Stimulated activated naive B cell treated with anti-CD40 and anti-IgM and Interleukin-4, amounts not matched to agents 10 μg/mL and 1 μg/mL and 100 μg/mL, for 72 hours (primary cell): ENCODE measurements around the gene GRIN1.

ENCODE experiments used
- ATAC-seq, 2 donors: fragments of 150-1000 bp; cut with Tn5 transposase; replicated peaks; 2 replicates each; pipeline ENCODE4 v1.10.0; 2021; ENCODE audit warnings: moderate library complexity in 1 of 2
- DNase-seq: peaks from one replicate; pipeline ENCODE4 v3.0.0; 2021
- H3K27ac Mint-ChIP-seq: one replicate; pipeline ENCODE4 v1.8.0; 2022; ENCODE audit warnings: mild to moderate bottlenecking, mixed read lengths
- H3K27me3 Mint-ChIP-seq, 2 donors: one replicate each; pipeline ENCODE4 v1.8.0; 2022; ENCODE audit warnings: mixed read lengths in 2 of 2
- H3K36me3 Mint-ChIP-seq, 2 donors: one replicate each; pipeline ENCODE4 v1.8.0; 2022; ENCODE audit warnings: mixed read lengths in 2 of 2, mild to moderate bottlenecking in 1 of 2
- H3K4me1 Mint-ChIP-seq, 2 donors: one replicate each; pipeline ENCODE4 v1.8.0; 2022; ENCODE audit warnings: mixed read lengths in 2 of 2, mild to moderate bottlenecking in 1 of 2
- H3K4me3 Mint-ChIP-seq, 2 donors: one replicate each; pipeline ENCODE4 v1.8.0; 2022; ENCODE audit warnings: mild to moderate bottlenecking in 2 of 2, mixed read lengths in 2 of 2, moderate library complexity in 1 of 2
- H3K9me3 Mint-ChIP-seq, 2 donors: one replicate each; pipeline ENCODE4 v1.8.0; 2022; ENCODE audit warnings: mixed read lengths in 2 of 2, mild to moderate bottlenecking in 1 of 2

The GRIN1 gene

DNA sequence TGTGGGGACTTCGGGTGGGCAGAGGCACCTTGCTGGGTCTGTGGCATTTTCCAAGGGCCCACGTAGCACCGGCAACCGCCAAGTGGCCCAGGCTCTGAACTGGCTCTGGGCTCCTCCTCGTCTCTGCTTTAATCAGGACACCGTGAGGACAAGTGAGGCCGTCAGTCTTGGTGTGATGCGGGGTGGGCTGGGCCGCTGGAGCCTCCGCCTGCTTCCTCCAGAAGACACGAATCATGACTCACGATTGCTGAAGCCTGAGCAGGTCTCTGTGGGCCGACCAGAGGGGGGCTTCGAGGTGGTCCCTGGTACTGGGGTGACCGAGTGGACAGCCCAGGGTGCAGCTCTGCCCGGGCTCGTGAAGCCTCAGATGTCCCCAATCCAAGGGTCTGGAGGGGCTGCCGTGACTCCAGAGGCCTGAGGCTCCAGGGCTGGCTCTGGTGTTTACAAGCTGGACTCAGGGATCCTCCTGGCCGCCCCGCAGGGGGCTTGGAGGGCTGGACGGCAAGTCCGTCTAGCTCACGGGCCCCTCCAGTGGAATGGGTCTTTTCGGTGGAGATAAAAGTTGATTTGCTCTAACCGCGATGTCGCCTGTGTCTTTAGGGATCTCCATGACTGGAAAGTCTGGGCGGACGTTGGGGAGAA, 30.2 kb upstream of the GRIN1 start:
- Mint-ChIP-seq H3K9me3 (no peaks in the 10 kb centered on the region), H3K27me3 (no peaks in the 10 kb centered on the region), H3K4me3 (no peak overlapping the region), H3K4me1 (peaks cover 3 to 7% of the 10 kb centered on the region in 2 donors), H3K27ac (peak overlapping the region; percentile 31), H3K36me3 (peaks cover 23 to 29% of the 10 kb centered on the region in 2 donors)
- no peak for DNase-seq
- no peak for ATAC-seq

DNA sequence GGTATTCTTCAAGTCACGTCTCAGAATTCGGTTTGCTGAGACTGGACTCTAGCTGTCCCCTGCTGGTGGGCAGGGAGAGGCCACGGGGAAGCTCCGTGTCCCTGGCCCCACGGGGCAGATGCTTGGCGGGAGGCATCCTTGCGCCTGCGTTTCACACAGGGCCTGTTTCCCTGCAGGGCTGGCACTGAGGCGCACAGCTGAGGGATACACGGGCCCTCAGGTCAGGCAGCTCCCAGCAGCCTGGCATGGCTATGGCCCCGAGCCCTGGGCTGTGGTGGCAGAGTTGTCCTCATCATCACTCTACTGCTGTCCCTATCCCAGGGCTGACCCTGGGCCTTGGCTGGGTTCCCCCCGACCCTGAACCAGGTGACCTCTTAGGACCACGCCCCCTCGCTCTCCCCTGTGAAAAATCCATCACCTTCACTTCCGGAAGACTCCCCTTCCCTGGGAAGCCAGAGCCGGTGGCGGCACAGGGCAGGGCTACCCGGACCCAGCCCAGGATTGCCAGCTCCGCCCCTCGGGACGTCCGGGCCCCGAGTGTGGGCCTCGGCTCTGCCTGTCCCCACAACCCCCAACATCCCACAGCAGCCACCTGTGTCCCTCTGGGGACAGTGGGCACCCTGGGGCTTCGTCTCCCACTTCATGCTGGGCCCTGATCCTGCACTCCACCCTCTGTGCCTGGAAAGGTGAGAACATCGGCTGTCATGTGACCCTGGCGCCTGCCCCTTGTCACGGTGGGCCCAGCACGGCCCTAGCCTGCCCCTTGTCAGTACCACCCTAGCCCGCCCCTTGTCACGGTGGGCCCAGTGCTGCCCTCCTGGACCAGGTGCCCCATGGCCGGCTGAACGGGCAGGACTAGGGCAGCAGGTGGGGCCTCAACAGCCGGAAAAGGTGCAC, 29.5 kb upstream of the GRIN1 start:
- no peaks in the 10 kb centered on the region for H3K27me3 Mint-ChIP-seq
- H3K27ac Mint-ChIP-seq = peak overlapping the region; percentile 14
- DNase-seq (no peak), ATAC-seq (no peak)
- H3K9me3 Mint-ChIP-seq = no peaks in the 10 kb centered on the region
- peaks cover 23 to 29% of the 10 kb centered on the region in 2 donors for H3K36me3 Mint-ChIP-seq
- H3K4me1 Mint-ChIP-seq = peaks cover 3 to 7% of the 10 kb centered on the region in 2 donors
- no peak overlapping the region for H3K4me3 Mint-ChIP-seq

DNA sequence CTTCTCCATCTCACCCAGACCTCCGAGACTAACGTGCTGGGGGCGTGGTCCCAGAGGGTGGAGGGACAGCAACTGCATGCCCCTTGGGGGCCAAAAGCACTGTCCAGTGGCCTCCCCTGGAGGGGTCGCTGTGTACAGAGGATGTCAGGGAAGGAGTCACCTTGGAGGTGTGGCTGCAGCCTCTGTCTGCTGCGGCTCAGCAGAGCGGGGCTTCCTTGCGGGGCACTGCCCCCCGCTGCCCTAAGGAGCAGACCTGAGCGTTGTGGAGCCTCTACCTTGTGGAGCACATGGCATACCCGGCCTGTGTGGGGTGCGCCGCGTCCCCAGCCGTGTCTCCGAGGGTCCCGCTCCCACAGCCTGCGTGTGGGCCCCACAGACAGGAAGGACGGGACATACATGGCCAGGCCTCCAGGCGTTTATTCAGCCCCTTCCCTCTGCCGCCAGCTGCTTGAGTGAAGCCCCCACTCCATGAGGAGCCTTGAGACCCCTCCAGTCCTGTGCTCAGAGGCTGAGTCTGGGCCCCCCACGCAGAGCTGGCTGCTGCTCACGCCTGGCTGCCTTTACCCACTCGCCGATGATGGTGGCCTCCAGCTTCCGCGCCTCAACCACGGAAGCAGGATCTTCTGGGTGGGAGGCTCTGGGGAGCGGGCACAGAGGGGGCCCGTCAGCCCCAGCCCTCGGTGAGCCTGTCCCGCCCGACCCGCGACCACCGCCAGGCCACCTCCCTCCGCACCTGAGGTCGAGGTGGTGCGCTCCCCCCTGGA, 28.6 kb upstream of the GRIN1 start:
- Mint-ChIP-seq H3K4me3 (no peak overlapping the region), H3K27me3 (no peaks in the 10 kb centered on the region), H3K27ac (no peak overlapping the region), H3K36me3 (peaks cover 23 to 25% of the 10 kb centered on the region in 2 donors), H3K9me3 (no peaks in the 10 kb centered on the region), H3K4me1 (peaks cover 3 to 10% of the 10 kb centered on the region in 2 donors)
- DNase-seq = no peak
- no peak for ATAC-seq

DNA sequence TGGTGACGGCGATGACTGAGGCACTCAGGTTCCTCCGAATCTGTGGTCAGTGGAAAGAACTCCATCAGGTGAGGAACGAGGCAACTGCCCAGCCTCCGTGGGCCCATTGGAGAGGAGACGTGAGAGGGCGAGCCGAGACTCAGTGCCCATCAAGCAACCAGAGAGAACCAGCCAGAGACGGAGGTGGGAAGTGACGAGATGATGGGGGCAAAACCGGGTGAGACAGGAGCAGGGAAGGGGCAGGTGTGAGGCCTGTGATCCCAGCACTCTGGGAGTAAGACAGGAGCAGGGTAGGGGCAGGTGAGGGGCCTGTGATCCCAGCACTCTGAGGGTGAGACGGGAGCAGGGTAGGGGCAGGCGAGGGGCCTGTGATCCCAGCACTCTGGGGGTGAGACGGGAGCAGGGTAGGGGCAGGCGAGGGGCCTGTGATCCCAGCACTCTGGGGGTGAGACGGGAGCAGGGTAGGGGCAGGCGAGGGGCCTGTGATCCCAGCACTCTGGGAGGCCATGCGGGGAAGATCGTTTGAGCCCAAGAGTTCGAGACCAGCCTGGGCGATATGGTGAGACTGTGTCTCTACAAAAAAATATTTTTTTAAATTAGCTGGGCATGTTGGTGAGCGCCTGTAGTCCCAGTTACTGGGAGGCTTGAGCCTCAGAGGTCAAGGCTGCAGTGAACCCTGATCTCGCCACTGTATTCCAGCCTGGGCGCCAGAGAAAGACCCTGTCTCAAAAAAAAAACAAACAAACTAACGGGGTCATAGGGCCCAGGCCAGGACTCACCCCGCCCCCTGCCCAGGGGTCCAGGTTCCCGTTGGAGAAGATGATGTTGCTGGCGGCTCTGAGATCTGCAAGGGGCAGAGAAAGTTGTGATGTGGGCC, 27.8 kb upstream of the GRIN1 start:
- H3K4me1 Mint-ChIP-seq = peaks cover 3 to 16% of the 10 kb centered on the region in 2 donors

DNA sequence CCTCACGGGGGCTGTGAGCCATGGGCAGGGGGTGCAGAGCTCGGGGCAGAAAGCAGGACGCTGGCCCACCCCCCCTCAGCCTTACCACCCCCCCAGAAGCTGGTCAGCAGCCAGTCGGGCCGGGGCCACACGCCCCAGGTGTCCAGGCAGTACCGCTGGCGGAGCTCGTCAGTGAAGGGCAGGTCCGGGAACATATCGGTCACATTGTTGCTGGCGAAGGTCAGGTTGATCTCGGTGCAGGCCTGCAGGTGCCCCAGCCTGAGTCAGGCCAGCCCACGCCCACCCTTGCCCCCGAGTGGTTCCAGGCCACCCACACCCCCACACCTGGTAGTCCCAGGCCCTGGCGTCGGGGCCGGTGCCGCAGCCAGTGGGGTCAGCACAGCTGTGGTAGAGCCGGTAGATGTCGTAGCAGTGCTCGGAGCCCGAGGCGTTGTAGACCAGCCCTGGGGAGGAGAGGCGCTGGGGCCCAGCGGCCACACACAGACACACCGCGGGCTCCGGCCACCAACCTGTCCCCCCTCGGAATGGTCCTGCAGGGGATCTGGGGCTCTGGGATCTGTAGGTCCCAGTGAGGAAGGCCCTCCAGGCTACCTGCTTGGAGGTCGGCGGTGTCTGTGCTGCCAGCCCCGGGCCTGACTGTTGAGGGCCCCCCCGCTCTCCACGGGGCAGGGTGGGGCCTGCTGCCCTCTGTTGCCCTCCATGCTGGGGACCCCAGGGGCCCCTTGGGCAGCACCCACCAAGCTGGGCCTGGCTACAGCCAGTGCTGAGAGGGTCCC, 27.0 kb upstream of the GRIN1 start:
- Mint-ChIP-seq H3K36me3 (peaks cover 19 to 20% of the 10 kb centered on the region in 2 donors), H3K27ac (no peak overlapping the region), H3K27me3 (no peaks in the 10 kb centered on the region), H3K9me3 (no peaks in the 10 kb centered on the region), H3K4me1 (peaks cover 3 to 16% of the 10 kb centered on the region in 2 donors), H3K4me3 (no peak overlapping the region)
- no peak for ATAC-seq
- DNase-seq = no peak

More for the DNA sequence above, 27.8 kb upstream of the GRIN1 start:
- Mint-ChIP-seq H3K9me3 (no peaks in the 10 kb centered on the region), H3K27me3 (no peaks in the 10 kb centered on the region), H3K4me3 (no peak overlapping the region), H3K36me3 (peaks cover 20% of the 10 kb centered on the region in 2 donors), H3K27ac (no peak overlapping the region)
- no peak for DNase-seq
- ATAC-seq = no peak

DNA sequence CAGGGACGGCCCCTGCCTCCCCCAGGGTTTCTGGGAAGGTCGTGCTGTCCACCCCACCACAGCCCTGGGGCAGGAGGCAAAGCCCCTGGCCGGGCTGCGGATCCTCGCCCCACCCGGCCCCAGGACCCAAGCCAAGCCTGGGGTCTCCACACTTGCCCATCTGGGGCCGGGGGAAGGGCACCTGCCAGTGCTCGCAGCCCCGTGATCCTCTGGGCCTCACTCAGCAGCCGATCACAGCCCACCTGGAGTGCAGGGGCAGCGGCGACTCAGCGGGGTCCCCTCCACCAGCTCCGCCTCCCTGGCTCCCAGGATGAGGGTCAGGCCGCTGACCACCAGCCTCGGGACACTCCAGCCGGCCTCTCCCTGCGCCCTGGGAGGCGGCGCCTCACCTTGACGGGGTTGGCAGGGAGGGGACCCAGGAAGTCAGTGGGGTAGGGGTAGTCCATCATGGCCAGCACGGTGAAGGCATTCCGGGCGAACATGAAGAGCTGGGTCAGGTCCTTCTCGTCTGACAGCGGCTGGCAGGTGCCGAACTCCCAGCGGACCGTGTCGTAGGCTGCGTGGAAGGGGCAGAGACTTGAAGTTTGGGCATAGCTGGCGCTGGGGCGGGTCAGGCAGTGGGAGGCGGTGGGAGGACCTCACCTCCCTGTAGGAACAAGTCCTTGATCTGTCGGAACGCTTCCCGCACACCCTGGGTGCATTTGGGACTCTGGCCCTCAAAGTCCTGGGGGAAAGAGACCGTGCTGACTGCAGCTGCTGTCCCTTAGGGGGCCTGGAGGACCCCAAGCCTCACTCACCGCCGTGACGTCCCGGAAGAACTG, 26.2 kb upstream of the GRIN1 start:
- DNase-seq = no peak
- peak overlapping the region; percentile 92 for H3K27ac Mint-ChIP-seq
- H3K9me3 Mint-ChIP-seq = no peaks in the 10 kb centered on the region
- peaks cover 4 to 20% of the 10 kb centered on the region in 2 donors for H3K4me1 Mint-ChIP-seq
- ATAC-seq = no peak
- peak overlapping the region; percentile 84 to 85 for H3K4me3 Mint-ChIP-seq
- no peaks in the 10 kb centered on the region for H3K27me3 Mint-ChIP-seq
- H3K36me3 Mint-ChIP-seq = peaks cover 16 to 20% of the 10 kb centered on the region in 2 donors

DNA sequence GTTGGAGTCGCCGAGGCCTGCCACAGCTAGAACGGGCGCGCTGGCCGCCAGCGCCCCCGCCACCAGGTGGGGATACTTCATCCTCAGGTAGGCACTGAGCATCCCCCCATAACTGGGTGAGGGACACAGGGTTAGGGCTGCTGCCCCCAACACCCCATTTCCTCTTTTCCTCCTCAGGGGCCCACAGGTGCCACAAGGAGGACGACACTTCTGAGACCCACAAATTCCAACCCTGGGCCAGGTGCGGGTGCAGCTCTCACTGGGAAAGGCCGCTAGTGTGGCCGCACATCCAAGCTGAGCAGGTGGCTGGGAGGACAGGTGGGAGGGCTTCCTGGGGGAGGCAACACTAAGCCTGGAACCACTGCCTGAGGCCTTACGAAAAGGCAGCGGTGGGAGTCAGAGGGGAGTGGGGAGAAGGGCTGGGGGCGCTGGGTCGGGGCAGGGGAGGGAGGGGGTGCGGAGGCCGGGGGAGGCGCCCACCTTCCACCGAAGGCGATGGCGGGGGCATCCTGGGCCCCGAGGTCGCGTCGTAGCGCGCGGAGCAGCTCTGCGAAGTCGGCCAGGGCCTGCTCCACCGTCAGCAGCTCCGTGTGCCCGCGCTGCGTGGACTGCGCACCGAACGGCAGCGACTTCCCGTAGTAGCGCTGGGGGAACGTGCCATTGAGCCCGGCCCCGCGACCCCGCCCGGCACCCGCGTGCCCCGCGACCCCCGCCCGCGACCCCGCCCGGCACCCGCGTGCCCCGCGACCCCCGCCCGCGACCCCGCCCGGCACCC, 25.4 kb upstream of the GRIN1 start:
- ATAC-seq (peak; percentile 33 to 40), DNase-seq (no peak)
- H3K27me3 Mint-ChIP-seq = no peaks in the 10 kb centered on the region
- H3K4me1 Mint-ChIP-seq = peaks cover 5 to 22% of the 10 kb centered on the region in 2 donors
- no peaks in the 10 kb centered on the region for H3K9me3 Mint-ChIP-seq
- peaks cover 12 to 14% of the 10 kb centered on the region in 2 donors for H3K36me3 Mint-ChIP-seq
- peak overlapping the region; percentile 84 to 85 for H3K4me3 Mint-ChIP-seq
- H3K27ac Mint-ChIP-seq = peak overlapping the region; percentile 92

DNA sequence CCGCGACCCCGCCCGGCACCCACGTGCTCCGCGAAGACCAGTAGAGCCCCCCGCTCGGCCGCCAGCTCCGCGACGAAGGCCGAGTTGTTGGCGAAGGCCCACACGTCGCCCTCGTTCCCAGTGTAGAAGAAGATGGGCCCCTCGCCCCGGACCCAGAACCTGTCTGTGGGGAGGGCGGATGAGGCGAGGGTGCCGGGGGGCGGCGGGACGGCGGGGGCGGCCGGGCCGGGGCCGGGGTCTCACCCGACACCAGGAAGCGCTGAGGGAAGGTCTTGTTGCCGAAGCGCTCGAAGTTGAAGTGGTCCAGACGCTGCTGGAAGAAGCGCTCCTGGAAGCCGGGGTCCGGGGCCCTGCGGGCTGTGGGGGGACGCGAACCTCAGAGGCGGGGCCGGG, 24.7 kb upstream of the GRIN1 start:
- peaks cover 11 to 27% of the 10 kb centered on the region in 2 donors for H3K4me1 Mint-ChIP-seq
- H3K27me3 Mint-ChIP-seq = no peaks in the 10 kb centered on the region
- H3K27ac Mint-ChIP-seq = peak overlapping the region; percentile 82
- H3K4me3 Mint-ChIP-seq = peak overlapping the region; percentile 76 to 77
- H3K36me3 Mint-ChIP-seq = peaks cover 8 to 14% of the 10 kb centered on the region in 2 donors
- H3K9me3 Mint-ChIP-seq = no peaks in the 10 kb centered on the region
- ATAC-seq = peak; percentile 31 to 33
- DNase-seq = no peak

DNA sequence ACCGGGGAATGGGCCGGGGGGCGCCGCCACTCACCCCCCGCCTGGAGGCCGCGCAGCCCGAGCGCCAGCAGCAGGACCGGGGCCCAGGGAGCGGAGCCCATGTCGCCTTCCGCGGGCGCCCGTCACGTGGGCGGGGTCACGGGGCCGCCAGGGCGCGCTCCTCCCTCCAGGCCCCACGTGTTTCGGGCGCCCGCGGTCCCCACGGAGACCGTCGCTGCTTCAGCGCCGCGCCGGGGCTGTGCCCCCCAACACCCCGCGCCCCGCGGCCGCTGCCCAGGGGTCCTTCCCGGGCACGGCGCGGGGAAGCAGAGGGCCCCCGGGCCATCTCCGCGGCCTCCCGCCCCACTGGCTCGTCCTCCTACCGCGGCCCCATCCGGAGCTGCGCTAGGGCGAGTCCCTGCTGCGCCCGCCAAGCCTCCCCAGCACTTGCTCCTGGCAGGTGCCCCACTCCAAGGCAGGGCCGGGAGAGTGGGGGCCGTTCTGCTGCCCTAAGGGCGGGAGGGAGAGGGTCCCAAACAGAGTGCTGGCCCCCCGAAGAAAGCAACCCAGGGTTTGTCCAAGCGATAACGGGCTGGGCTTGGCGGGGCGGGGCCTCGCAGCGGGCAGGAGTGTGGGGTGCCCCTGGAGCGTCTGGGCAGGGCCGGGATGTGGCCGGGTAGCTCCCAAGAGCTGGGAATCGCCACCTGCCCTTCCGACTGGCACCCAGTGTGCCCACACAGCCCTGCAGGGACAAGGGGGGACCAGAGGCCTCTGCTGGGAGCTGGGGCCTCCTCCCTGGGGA, 24.2 kb upstream of the GRIN1 start, which contains the start of gene DPP7:
Gene DPP7, minus strand, starts transcription at position 121 of the 781 bp plus-strand sequence. Its CDS starts 20 bp downstream, at position 101.
- Mint-ChIP-seq H3K27me3 (no peaks in the 10 kb centered on the region), H3K27ac (peak within 1 kb of the TSS; percentile 92), H3K4me1 (peaks cover 14 to 31% of the 10 kb centered on the region in 2 donors), H3K9me3 (no peaks in the 10 kb centered on the region), H3K4me3 (peak within 1 kb of the TSS; percentile 84 to 85), H3K36me3 (peaks cover 7 to 11% of the 10 kb centered on the region in 2 donors)
- DNase-seq = peak; percentile 75
- ATAC-seq = peak; percentile 88 to 93

DNA sequence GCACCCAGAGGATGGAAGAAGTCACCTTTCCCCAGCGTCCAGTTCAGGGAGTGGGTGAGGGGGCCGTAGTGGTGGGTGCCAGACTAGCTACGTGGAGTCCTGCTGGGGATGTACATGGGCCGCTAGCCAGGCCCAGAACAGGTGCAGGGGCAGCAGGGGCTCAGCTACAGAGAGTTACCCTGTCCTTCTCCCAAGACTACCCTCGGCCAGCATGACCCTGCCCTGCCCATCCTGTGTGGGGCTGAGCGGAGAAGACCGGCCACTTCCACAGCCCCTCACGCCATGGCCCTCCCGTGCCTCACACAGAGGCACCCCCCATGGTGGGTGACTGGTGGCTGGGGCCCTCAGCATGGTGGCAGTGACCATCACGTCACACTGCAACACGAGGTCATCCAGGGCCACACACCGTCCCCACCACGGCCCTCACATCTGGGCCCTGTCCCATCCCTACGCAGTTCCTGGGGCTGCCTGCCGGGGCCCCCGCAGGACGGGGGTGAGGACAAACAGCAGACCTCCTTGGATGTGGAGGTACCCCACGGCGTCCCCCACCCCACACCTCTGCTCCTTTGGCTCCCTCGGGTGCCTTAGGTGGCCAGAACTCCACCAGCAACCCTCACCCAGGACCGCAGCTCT, 23.4 kb upstream of the GRIN1 start:
- ATAC-seq (no peak), DNase-seq (no peak)
- H3K27ac Mint-ChIP-seq = peak overlapping the region; percentile 25
- no peaks in the 10 kb centered on the region for H3K27me3 Mint-ChIP-seq
- no peaks in the 10 kb centered on the region for H3K9me3 Mint-ChIP-seq
- peaks cover 14 to 36% of the 10 kb centered on the region in 2 donors for H3K4me1 Mint-ChIP-seq
- peaks cover 6 to 8% of the 10 kb centered on the region in 2 donors for H3K36me3 Mint-ChIP-seq
- peak overlapping the region; percentile 67 to 70 for H3K4me3 Mint-ChIP-seq
